ENCODE data around the gene CHIA. TPM values are rescaled to one million over a fixed set of nuclear protein-coding genes. Genes with fewer than 3 reads are reported as not detected.

CHIA gene
- total RNA-seq, 2 donors from 2014 or later: not detected

DNA sequence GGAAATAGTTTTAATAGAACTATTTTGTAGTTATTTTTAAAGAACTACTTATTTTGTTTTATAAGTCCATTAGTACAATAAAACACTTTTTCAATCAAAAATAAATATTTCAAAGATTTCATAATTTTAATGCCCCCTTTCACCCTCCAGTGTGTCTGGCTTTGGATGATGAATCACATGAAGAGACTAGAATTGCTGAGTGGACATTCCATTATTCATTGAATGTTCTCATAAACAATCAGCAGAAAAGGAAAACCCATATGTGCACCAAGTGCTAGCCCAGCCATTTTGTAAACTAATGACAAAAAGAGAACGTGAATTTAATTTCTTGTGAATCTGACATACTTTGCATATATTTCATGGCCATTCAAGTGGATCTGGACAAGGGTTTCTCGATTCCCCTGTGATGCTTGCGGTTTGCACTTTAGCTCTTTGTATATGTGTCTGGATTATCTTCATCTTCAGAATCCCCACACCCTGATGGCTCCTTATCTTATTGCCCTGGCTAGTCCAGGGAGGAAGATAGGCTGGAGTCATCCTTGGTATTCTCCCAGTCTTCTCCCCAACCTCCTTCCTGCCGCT, 20.7 kb upstream of the CHIA start:
- Histone ChIP-seq H3K36me3 (no peaks in the 10 kb centered on the region), H3K27ac (no peak overlapping the region), H3K9me3 (no peaks in the 10 kb centered on the region), H3K27me3 (peaks cover 0 to 13% of the 10 kb centered on the region in 2 donors), H3K4me1 (peaks cover 0 to 9% of the 10 kb centered on the region in 2 donors), H3K4me3 (no peak overlapping the region)
- TF ChIP-seq, protein P1, sequence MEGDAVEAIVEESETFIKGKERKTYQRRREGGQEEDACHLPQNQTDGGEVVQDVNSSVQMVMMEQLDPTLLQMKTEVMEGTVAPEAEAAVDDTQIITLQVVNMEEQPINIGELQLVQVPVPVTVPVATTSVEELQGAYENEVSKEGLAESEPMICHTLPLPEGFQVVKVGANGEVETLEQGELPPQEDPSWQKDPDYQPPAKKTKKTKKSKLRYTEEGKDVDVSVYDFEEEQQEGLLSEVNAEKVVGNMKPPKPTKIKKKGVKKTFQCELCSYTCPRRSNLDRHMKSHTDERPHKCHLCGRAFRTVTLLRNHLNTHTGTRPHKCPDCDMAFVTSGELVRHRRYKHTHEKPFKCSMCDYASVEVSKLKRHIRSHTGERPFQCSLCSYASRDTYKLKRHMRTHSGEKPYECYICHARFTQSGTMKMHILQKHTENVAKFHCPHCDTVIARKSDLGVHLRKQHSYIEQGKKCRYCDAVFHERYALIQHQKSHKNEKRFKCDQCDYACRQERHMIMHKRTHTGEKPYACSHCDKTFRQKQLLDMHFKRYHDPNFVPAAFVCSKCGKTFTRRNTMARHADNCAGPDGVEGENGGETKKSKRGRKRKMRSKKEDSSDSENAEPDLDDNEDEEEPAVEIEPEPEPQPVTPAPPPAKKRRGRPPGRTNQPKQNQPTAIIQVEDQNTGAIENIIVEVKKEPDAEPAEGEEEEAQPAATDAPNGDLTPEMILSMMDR (IDR thresholded peaks at IDR 0.05): no peak
- no peak for DNase-seq (ENCODE audit: low spot score)

DNA sequence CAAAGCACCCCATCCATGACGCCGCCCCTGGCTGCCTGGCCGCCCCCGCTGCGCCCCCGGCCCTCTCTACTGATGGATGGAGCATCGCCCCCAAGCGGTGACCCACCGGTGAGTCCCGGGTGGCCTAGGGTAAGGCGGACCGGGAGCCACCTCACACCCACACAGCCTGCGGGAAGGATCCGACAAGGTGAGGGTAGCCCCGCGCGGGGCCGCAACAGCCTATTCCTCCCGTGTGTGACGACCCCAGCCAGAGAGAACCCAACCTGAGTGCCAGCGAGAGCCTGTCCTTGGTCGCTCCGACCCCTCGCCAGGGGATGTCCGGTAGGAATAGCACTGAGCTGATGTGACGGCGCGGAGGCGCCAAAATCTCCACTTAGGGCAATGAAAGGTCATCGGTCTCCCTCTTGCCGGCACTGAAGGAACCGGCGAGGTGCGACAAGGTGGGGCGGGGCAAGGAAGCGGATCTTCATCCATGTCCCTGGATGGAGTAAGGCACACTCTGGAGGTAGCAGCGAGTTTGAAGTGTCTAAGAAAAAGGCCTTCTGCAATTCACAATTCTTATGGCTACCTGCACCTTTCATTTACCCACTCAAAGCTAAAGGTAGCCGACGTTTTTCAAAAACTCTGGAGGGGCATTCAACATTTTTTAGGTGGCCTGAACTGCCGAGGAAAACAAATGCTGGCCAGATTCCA, 19.7 kb upstream of the CHIA start:
- TF ChIP-seq, protein P1 (IDR thresholded peaks at IDR 0.05): no peak
- DNase-seq (ENCODE audit: low spot score): no peak
- peaks cover 0 to 9% of the 10 kb centered on the region in 2 donors for H3K4me1 ChIP-seq
- H3K27ac ChIP-seq: no peak overlapping the region
- H3K4me3 ChIP-seq: no peak overlapping the region
- peaks cover 0 to 13% of the 10 kb centered on the region in 2 donors for H3K27me3 ChIP-seq
- no peaks in the 10 kb centered on the region for H3K36me3 ChIP-seq
- H3K9me3 ChIP-seq: no peaks in the 10 kb centered on the region

DNA sequence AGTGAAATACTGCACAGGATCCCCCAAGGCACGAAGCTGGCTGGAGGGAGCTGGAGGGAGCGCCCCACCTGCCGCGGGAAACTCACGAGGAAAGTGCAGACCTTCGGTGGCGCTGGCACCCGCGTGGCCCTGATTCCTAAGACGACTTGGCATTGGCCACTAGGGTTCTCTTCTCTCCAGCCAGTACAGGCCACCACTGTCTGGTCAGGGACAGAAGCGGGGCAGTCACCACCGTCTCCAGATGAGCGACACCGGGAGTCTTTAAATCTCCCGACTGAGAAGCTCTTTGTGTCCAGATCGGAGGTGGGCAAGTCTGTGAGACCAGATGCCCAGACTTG, 19.2 kb upstream of the CHIA start:
- Histone ChIP-seq H3K9me3 (no peaks in the 10 kb centered on the region), H3K4me3 (no peak overlapping the region), H3K36me3 (no peaks in the 10 kb centered on the region), H3K27me3 (peaks cover 0 to 13% of the 10 kb centered on the region in 2 donors), H3K27ac (no peak overlapping the region), H3K4me1 (peaks cover 0 to 9% of the 10 kb centered on the region in 2 donors)
- no peak for DNase-seq (ENCODE audit: low spot score)
- TF ChIP-seq, protein P1 (IDR thresholded peaks at IDR 0.05): no peak

DNA sequence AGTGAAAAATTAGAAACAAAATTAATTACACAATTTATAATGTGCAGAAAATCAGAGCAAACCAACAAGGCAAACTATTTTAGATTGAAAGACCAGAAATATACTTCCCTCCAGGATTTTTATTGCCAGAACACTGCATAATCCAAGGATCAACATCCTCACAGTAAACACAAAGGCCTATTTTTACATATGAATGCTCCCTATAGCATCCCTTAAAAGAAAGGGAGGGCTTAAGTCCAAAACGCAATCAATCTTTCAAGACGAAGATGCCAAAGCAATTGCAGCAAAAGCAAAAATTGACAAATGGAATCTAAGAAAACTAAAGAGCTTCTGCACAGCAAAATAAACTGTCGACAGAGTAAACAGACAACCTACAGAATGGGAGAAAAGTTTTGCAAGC, 18.6 kb upstream of the CHIA start:
- Histone ChIP-seq H3K27ac (no peak overlapping the region), H3K9me3 (peaks cover 0 to 6% of the 10 kb centered on the region in 2 donors), H3K4me3 (no peak overlapping the region), H3K27me3 (peaks cover 0 to 13% of the 10 kb centered on the region in 2 donors), H3K36me3 (no peaks in the 10 kb centered on the region), H3K4me1 (peaks cover 0 to 9% of the 10 kb centered on the region in 2 donors)
- no peak for DNase-seq (ENCODE audit: low spot score)
- TF ChIP-seq, protein P1 (IDR thresholded peaks at IDR 0.05): no peak

DNA sequence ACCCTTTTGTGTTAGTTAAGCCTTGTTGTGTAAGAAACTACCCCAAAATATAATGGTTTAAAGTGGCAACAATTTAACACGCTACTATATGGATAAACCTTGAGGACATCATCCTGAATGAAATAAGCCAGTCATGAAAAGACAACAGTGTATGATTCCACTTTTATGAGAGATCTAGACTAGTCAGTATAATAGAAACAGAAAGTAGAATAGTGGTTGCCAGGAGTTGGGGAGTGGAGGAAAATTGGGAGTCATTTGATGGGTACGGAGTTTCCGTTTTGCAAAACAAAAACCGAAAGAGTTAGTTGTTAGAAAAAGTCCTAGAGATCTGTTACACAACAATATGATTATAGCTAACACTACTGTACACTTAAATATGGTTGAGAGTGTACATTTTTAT, 16.0 kb upstream of the CHIA start:
- Histone ChIP-seq H3K27me3 (peaks cover 0 to 10% of the 10 kb centered on the region in 2 donors), H3K27ac (peak overlapping the region in 1 of 2 donors; percentile 33), H3K4me3 (peak overlapping the region in 1 of 2 donors; percentile 5), H3K4me1 (peaks cover 0 to 9% of the 10 kb centered on the region in 2 donors), H3K9me3 (peaks cover 0 to 7% of the 10 kb centered on the region in 2 donors), H3K36me3 (no peaks in the 10 kb centered on the region)
- TF ChIP-seq, protein P1 (IDR thresholded peaks at IDR 0.05): no peak
- no peak for DNase-seq (ENCODE audit: low spot score)

All from right atrium auricular region (tissue), 2 donors.